ENCODE data around the gene GPR132. TPM values are rescaled to one million over a fixed set of nuclear protein-coding genes. Genes with fewer than 3 reads are reported as not detected.
A peak's percentile ranks its signal among the peaks of the same experiment; 100 is the strongest.

The GPR132 gene
- total RNA-seq, 1 donor from 2014 or later: 1.0 TPM

GRCh38 chr14:105069871-105070759, 4.9 kb upstream of the GPR132 start:
- DNase-seq: peak; percentile 45
- peak overlapping the region; percentile 12 for H3K27ac ChIP-seq (replicated peaks)
- intact Hi-C loops (cut with micrococcal nuclease): no loop called here

DNA sequence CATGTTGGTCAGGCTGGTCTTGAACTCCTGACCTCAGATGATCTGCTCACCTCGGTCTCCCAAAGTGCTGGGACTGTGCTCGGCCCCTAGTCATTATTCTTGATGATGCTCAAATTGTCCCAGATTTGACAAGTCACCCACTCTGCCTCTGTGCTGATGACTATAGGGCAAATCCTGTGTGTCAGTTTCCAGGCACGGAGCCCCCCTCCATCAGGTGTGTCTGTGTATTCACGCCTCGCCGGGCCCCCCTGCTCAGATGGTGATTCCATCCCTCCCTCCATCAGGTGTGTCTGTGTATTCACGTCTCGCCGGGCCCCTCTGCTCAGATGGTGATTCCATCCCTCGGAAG, 4.3 kb upstream of the GPR132 start:
- Histone ChIP-seq H3K27me3 (ENCODE audit: low read depth) (peaks cover 62% of the 10 kb centered on the region), H3K27ac (replicated peaks) (no peak overlapping the region), H3K9me3 (replicated peaks) (no peaks in the 10 kb centered on the region), H3K36me3 (no peaks in the 10 kb centered on the region), H3K4me3 (no peak overlapping the region), H3K4me1 (peaks cover 33% of the 10 kb centered on the region)
- TF ChIP-seq, protein P1, sequence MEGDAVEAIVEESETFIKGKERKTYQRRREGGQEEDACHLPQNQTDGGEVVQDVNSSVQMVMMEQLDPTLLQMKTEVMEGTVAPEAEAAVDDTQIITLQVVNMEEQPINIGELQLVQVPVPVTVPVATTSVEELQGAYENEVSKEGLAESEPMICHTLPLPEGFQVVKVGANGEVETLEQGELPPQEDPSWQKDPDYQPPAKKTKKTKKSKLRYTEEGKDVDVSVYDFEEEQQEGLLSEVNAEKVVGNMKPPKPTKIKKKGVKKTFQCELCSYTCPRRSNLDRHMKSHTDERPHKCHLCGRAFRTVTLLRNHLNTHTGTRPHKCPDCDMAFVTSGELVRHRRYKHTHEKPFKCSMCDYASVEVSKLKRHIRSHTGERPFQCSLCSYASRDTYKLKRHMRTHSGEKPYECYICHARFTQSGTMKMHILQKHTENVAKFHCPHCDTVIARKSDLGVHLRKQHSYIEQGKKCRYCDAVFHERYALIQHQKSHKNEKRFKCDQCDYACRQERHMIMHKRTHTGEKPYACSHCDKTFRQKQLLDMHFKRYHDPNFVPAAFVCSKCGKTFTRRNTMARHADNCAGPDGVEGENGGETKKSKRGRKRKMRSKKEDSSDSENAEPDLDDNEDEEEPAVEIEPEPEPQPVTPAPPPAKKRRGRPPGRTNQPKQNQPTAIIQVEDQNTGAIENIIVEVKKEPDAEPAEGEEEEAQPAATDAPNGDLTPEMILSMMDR (IDR thresholded peaks at IDR 0.05; ENCODE audit: borderline replicate concordance): no peak
- intact Hi-C loops (cut with micrococcal nuclease): no loop called here
- DNase-seq: no peak

More at GRCh38 chr14:105069871-105070759, 4.9 kb upstream of the GPR132 start:
- Histone ChIP-seq H3K9me3 (replicated peaks) (no peaks in the 10 kb centered on the region), H3K4me3 (no peak overlapping the region), H3K36me3 (no peaks in the 10 kb centered on the region), H3K4me1 (peaks cover 32% of the 10 kb centered on the region), H3K27me3 (ENCODE audit: low read depth) (peaks cover 66% of the 10 kb centered on the region)
- TF ChIP-seq, protein P1 (IDR thresholded peaks at IDR 0.05; ENCODE audit: borderline replicate concordance): no peak

- Histone ChIP-seq H3K9me3 (replicated peaks) (no peaks in the 10 kb centered on the region), H3K4me1 (peaks cover 36% of the 10 kb centered on the region), H3K27me3 (ENCODE audit: low read depth) (peaks cover 55% of the 10 kb centered on the region), H3K27ac (replicated peaks) (no peak overlapping the region), H3K36me3 (no peaks in the 10 kb centered on the region), H3K4me3 (no peak overlapping the region)
- TF ChIP-seq, protein P1 (IDR thresholded peaks at IDR 0.05; ENCODE audit: borderline replicate concordance): no peak
- no peak for DNase-seq
- intact Hi-C loops (cut with micrococcal nuclease): no loop called here
These were observed 3.6 kb upstream of the GPR132 start for GRCh38 chr14:105068818-105069217.

DNA sequence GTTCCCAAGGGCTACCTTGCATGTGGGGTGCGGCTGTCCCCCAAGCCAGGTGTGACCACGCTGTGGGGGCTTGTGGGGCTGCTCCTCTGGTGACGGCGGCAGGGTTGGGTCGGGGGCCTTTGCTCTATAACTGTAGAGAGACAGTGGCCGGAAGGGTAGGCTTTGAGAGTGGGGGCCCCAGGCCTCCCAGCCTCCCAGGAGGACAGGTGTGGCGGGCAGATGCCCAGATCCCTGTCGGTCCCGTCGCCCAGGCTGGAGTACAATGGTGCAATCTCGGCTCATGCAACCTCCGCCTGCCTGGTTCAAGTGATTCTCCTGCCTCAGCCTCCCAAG, 2.7 kb upstream of the GPR132 start:
- peaks cover 46% of the 10 kb centered on the region for H3K27me3 ChIP-seq (ENCODE audit: low read depth)
- no peak for DNase-seq
- peaks cover 45% of the 10 kb centered on the region for H3K4me1 ChIP-seq
- no peak overlapping the region for H3K27ac ChIP-seq (replicated peaks)
- no peaks in the 10 kb centered on the region for H3K36me3 ChIP-seq
- no peak overlapping the region for H3K4me3 ChIP-seq
- H3K9me3 ChIP-seq (replicated peaks): no peaks in the 10 kb centered on the region
- intact Hi-C loops (cut with micrococcal nuclease): no loop called here
- TF ChIP-seq, protein P1 (IDR thresholded peaks at IDR 0.05; ENCODE audit: borderline replicate concordance): no peak

GRCh38 chr14:105067140-105067968, 2.1 kb upstream of the GPR132 start:
- Histone ChIP-seq H3K27me3 (ENCODE audit: low read depth) (peaks cover 40% of the 10 kb centered on the region), H3K4me3 (no peak overlapping the region), H3K27ac (replicated peaks) (no peak overlapping the region), H3K4me1 (peaks cover 51% of the 10 kb centered on the region), H3K36me3 (no peaks in the 10 kb centered on the region), H3K9me3 (replicated peaks) (no peaks in the 10 kb centered on the region)
- intact Hi-C loops (cut with micrococcal nuclease): no loop called here
- DNase-seq: no peak
- TF ChIP-seq, protein P1 (IDR thresholded peaks at IDR 0.05; ENCODE audit: borderline replicate concordance): no peak

All from left ventricle myocardium inferior (tissue), 1 donor.